ENCODE measurements around the gene TMEM225.
"Not testable (repeated sequence)": the region's sequence is repeated elsewhere in the genome, so short reads cannot be mapped to it uniquely, and the experiment has no call there.

The TMEM225 gene, protein sequence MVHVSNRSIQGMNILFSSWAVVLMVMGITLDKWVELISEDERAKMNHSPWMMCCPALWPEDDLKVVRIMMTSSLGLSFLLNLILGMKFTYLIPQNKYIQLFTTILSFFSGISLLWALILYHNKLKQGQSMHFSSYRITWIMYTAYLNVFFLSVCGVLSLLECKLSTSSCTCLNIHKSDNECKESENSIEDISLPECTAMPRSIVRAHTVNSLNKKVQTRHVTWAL

DNA sequence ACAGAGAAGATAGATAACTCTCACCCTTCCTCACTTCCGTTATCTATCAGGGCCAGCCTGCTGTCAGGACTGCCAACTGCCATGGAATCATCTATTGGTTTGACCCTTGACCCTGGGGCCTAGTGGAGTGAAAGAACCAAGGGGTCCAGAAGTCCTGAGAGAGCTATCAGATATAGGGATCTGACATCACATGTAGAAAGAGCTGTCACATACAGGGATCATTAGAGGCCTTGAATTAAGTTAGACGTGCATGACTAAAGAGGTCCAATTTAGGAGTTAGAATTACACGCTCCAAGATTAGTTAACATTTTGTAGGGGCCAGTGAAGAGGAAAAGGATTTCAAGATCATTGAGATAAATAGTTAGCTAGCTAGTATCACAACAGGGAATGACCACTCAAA is at the start of gene TMEM225:
TSS of gene TMEM225 (minus strand) at position 101 of the 400 bp plus-strand sequence. CDS start 245 bp downstream, outside the sequence.
- DNase-seq, result no peak

DNA sequence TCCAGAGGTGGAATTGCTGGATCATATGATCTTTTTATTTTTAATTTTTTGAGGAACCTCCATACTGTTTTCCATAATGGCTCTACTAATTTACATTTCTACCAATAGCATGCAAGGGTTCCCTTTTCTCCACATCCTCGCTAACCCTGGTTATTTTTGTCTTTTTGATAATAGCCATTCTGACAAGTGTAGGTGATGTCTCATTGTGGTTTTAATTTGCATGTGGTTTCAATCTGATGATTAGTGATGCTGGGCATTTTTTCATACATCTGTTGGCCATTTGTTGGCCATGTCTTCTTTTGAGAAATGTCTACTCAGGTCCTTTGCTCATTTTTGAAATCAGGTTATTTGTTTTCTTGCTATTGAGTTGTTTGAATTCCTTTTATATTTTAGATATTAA is 38.6 kb upstream of the TMEM225 start:
- DNase-seq, result no peak

- DNase-seq, result no peak
These were observed 35.5 kb upstream of the TMEM225 start for GRCh38 chr11:123920943-123921342.

- DNase-seq, result no peak
These were observed 20.4 kb upstream of the TMEM225 start for GRCh38 chr11:123905826-123906225.

GRCh38 chr11:123904932-123905331 is 19.5 kb upstream of the TMEM225 start:
- DNase-seq, result no peak

DNA sequence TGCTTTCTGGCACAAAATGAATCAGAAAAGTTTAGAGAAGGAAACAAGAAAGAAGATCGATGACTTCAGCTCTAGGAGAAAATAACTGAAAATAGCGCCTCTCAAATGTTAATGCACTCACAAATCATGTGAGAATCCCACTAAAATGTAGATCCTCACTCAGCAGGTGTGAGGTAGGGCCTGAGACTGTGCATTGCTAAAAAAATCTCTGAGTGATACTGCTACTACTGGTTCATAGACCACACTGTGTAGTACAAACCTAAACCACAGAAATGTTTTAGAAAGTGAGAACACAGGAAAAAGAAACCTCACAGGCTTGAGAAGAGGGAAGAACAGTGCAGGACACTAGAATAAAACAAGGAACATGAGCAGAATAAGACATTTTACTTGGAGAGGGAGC is 18.5 kb upstream of the TMEM225 start:
- no peak for DNase-seq

- no peak for DNase-seq
These were observed 16.4 kb upstream of the TMEM225 start, which contains the start of gene OR8D4 for GRCh38 chr11:123901867-123902266. Gene OR8D4 (plus strand): TSS chr11:123902167. CDS start chr11:123906432, 4,265 bp downstream.

- no peak for DNase-seq
These were observed 14.3 kb upstream of the TMEM225 start for GRCh38 chr11:123899792-123900191.

DNA sequence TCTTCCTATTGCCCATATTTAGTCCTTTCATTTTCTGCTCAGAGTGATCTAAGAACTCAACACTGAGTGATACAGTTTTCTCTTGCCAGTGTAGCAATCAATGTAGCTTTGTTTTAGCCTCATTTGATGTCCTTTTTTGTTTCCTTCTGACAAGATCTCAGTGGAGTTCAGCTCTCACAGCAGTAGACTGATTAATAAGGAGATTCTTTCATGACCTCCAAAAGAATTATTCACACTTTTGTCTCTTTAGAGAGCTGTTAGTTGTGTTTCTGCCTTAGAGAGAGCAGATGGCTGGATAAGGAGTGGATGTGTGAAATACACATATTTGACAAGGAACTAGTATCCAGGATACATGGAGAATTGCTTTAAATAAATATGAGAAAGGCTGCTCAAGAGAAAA is 6.6 kb upstream of the TMEM225 start:
- DNase-seq, result no peak

GRCh38 chr11:123880912-123881311 is 4.6 kb downstream of the TMEM225 start:
- DNase-seq, result no peak

DNA sequence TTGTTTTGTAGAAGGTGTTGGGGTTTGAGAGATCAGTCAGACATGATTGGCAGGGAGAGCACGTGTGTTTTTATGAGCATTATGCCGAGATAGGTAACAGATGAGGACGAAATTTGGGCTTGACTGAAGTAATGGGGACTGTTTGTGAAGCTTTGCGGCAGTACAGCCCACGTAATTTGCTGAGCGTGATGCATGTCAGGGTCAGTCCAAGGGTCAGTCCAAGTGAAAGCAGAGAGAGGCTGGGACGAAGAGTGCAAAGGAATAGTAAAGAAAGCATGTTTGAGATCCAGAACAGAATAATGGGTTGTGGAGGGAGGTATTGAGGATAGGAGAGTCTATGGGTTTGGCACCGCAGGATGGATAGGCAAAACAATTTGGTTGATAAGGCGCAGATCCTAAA is 17.7 kb downstream of the TMEM225 start:
- DNase-seq, result not testable (repeated sequence)

DNA sequence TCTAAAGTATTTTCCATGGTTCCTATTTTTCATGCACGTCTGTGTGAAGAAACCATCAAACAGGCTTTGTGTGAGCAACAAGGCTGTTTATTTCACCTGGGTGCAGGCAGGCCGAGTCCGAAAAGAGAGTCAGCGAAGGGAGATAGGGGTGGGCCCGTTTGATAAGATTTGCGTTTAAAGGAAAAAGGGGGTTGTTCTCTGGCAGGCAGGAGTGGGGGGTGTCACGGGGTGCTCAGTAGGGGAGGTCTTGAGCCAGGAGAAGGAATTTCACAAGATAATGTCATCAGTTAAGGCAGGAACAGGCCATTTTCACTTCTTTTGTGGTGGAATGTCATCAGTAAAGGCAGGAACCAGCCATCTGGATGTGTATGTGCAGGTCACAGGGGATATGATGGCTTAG is 20.2 kb downstream of the TMEM225 start:
- not testable (repeated sequence) for DNase-seq

DNA sequence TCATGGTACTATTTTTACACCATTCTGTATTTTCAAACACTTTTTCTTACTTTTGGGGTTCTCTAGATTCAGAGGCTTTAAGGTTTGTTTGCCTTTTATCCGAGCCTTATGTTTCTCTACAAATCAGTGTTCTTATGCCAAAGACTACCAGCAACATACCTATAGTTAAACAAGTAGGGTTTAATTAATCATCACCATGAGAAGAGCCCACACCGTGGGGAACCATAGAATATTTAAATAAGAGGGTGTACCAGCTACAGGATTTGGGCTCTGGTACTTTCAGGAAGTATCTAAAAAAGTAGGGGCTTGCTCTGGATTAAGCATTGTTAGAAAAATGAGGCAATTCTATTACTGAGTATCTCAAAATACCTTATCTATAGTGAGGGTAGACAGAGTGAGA is 25.7 kb downstream of the TMEM225 start:
- no peak for DNase-seq

DNA sequence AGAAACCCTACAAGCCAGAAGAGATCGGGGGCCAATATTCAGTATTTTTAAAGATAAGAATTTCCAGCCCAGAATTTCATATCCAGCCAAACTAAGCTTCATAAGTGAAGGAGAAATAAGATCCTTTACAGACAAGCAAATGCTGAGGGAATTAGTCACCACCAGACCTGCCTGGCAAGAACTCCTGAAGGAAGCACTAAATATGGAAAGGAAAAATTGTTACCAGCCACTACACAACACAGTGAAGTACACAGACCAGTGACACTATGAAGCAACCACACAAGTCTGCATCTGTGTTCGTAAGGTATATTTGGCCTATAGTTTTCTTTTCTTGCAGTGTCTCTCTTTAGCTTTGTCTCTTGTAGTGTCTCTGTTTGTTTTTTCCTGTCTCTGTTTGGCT is 29.0 kb downstream of the TMEM225 start:
- DNase-seq, result no peak

DNA sequence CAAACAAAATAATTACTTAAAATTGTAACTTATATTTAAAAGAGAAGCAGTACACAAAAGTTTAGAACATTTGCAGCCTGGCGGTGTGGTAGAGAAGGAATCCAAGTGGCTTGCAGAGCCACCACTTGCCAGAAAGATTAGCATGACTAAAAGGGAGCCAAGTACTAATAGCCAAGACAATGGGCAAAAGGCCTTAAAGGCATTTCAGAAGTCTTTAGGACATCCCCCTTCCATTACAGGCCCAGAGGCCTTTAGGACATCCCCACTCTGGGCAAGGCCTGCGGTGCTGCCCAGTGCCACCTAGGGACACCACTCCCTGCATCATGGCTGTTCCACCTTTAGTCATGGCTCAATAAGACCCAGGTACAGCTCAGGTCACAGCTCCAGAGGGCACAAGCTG is 32.4 kb downstream of the TMEM225 start:
- no peak for DNase-seq

DNA sequence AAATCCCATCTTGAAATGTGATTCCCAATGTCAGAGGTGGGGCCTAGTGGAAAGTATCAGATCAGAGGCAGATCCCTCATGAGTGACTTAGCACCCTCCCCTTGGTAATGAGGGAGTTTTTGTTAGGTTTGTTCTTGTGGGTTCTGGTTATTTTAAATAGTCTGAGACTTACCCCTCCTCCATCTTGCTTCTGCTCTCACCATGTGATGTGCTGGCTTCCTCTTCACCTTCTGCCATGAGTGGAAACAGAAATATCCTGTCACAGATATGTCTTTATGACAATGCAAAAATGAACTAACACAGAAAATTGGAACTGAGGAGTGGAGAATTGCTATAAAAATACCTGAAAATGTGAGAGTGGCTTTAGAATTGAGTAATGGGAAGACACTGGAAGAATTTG is 33.1 kb downstream of the TMEM225 start:
- no peak for DNase-seq

- DNase-seq, result no peak
These were observed 34.4 kb downstream of the TMEM225 start for GRCh38 chr11:123851110-123851509.

GRCh38 chr11:123841174-123841573 is 44.3 kb downstream of the TMEM225 start:
- DNase-seq, result no peak

GRCh38 chr11:123839131-123839530 is 46.3 kb downstream of the TMEM225 start:
- no peak for DNase-seq

DNA sequence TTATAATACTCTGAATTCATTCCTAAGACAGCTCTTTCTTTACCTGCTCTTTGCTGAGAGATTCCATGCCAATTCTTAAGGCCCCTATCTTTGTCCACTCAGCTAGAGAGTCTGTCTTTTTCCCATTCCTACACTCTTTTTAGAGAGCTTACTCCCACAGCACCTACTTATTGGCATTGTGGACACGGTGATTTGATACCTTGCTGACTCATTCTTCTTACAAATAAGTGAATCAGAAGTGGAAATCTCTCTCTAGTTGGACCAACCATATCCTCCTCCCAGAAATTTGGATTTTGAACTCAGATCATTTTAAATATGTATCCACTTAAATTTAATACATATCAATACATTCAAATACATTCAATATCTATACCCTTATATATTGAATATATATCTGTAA is 46.8 kb downstream of the TMEM225 start:
- DNase-seq, result no peak

DNA sequence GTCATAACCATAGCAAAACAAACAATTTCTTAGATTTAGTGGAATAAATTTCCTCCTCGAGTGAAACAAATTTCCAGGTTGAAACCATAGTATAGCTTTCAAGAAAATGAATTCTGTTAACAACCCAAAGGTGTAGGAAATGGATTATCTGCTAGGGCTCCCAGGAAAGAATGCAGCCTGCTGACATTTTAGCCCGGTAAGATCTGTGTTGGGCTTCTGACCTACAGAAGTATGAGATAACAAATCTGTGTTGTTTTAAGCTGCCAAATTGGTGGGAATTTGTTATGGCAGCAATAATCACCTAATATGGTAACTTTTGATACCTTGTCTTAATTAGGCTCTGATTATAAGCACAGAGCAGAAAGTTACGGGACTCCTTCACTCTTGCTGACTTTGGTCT is 47.3 kb downstream of the TMEM225 start:
- DNase-seq, result no peak

GRCh38 chr11:123833095-123833494 is 52.4 kb downstream of the TMEM225 start:
- no peak for DNase-seq

All from right hindlimb (tissue), 1 donor.